IgD-negative memory B cell (primary cell): ENCODE data around the gene CD44. TPM values are rescaled to one million over a fixed set of nuclear protein-coding genes. Genes with fewer than 3 reads are reported as not detected.

Experiments used
- H3K27ac Mint-ChIP-seq, 3 donors: one replicate each; pipeline ENCODE4 v1.8.0; 2020 to 2022; ENCODE audit warnings: mild to moderate bottlenecking in 3 of 3, mixed read lengths in 3 of 3, moderate library complexity in 1 of 3
- H3K27me3 Mint-ChIP-seq: one replicate; pipeline ENCODE4 v1.8.0; 2021; ENCODE audit warnings: mixed read lengths
- H3K36me3 Mint-ChIP-seq: one replicate; pipeline ENCODE4 v1.8.0; 2020; ENCODE audit warnings: mild to moderate bottlenecking, mixed read lengths
- H3K4me1 Mint-ChIP-seq, 3 donors: one replicate each; pipeline ENCODE4 v1.8.0; 2020 to 2022; ENCODE audit warnings: mixed read lengths in 3 of 3, mild to moderate bottlenecking in 1 of 3
- H3K4me3 Mint-ChIP-seq, 4 donors: one replicate each; pipeline ENCODE4 v1.8.0; 2020 to 2022; ENCODE audit warnings: mild to moderate bottlenecking in 4 of 4, mixed read lengths in 4 of 4, moderate library complexity in 3 of 4
- H3K9me3 Mint-ChIP-seq, 3 donors: one replicate each; pipeline ENCODE4 v1.8.0; 2020 to 2021; ENCODE audit warnings: mixed read lengths in 3 of 3, mild to moderate bottlenecking in 1 of 3
- polyA plus RNA-seq: library from polyadenylated mRNA; unstranded; fragments of 300-500 nt; fragmentation: Illumina TruSeq; gene quantifications from one replicate; pipeline ENCODE4 v1.2.3, GENCODE V29; 2021

Gene CD44
- polyA plus RNA-seq, 1 donor from 2014 or later = 176 TPM

DNA sequence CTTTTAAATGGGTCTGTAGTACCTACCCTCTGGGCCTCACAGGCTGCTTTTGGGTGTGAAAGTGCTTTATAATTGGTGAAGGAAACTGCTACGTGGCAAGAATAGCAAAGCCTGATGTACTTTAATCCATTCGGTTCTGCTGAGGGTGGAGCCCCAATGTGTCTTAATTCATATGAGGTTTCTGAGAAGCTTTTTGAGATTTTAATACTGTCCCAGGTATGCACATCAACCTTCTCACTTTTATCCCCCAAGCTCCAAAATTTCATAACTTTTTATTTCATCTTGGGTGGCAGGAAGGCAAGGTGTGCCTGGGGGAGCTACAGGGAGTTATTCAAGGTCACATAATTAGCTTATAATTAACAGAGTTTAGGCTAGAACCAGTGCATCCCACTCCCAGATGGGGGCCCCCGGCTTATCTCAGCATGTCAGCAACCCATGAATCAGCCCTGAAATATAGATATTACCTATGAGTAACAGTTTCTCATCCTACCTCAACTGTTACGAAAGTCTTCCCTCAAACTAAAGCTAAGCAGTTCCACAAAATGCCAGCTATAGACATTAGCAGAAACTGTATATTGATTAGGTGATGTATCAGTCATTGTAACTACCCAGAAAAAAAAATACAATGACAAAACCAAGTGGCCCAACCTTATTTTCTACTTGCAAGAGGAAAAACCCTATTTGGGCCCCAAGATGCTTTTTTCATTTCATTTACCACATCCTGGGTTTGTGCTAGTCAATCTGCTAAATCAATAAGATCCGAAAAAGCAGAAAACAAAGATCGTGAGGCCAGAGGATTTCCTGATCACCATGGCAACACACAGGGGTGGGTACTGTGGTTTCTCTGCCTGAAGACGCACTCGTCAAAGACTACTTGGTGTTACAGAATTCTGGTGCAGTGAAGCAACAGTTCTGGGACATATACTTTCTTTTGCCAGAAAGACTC, 26.7 kb downstream of the CD44 start:
- Mint-ChIP-seq H3K4me1 (peaks cover 63 to 94% (median 86%) of the 10 kb centered on the region in 3 donors), H3K4me3 (peak overlapping the region; percentile 73 to 94 (median 82)), H3K36me3 (peaks cover 3% of the 10 kb centered on the region), H3K27ac (peak overlapping the region; percentile 91 to 100 (median 97)), H3K27me3 (no peaks in the 10 kb centered on the region), H3K9me3 (no peaks in the 10 kb centered on the region)

DNA sequence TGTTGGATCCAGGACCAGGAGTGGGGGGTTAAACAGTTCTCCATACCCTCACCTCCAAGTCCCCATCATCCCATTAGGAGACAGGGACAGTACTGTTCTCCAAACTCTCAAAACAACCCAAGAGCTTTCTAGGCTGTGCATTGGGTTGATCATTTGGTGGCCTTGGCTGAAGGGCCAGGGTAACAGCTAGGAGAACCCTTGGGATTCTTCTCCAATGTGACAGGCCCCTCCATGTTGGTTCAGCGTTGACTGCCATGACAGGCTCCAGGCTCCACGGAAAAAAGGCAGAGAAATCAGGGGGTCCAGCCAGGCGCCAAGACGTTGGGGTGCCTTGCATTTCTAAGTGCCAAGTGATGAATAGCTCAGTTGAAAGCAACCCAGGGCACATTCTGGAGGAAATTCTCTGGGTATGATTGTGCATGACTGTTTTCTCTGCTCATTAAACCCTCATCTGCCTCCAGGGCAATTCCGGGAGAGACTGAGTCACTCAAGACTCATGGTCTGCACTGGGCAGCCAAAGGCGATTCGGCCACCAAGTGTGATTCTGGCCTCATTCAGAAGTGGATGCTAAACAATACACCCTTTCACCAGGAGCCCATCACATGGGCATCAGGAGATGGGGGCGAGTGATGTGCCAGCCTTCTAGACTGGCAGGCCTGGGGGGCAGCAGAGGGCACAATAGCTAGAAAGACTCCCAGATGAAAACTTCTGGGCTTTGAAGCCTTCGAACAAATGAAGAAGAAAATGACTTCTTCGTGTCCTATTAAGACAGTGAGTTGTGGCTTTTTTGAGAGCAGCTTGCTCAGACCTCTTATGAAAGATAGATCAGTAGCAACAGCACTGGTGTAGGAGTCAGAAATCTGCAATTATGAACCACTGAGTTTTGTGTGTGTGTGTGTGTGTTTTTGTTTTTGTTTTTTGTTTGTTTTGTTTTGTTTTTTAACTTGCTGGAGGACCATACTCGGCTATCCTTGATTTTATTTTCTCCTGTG, 27.7 kb downstream of the CD44 start:
- Mint-ChIP-seq H3K4me1 (peaks cover 61 to 93% (median 84%) of the 10 kb centered on the region in 3 donors), H3K4me3 (peak overlapping the region; percentile 73 to 94 (median 82)), H3K9me3 (no peaks in the 10 kb centered on the region), H3K36me3 (peaks cover 4% of the 10 kb centered on the region), H3K27me3 (no peaks in the 10 kb centered on the region), H3K27ac (peak overlapping the region; percentile 91 to 100 (median 97))

DNA sequence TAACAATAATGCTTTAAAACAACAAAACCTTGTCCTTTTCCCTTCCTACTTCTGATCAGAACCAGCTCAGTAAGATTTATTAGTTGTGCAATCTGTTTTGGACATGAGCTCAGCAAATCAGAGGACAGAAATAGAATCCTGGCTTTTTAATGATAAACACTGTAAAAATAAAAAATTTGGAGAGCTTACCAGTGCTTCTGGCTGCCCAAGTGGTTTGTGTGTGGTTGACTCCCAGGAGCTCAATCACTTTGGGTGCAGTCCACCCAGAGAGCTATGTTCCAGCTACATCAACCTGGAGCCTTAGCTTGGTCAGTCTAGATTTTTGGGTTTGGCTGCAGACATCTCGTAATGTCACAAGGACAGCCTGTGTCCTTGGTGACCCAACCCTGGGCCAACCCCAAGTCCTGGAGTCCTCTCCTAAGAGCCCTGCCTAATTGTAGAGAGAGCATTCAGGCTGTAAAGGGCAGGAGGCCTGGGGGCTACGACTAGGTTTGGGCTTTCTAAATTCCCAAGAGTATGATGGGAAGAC, 28.5 kb downstream of the CD44 start:
- peaks cover 8% of the 10 kb centered on the region for H3K36me3 Mint-ChIP-seq

DNA sequence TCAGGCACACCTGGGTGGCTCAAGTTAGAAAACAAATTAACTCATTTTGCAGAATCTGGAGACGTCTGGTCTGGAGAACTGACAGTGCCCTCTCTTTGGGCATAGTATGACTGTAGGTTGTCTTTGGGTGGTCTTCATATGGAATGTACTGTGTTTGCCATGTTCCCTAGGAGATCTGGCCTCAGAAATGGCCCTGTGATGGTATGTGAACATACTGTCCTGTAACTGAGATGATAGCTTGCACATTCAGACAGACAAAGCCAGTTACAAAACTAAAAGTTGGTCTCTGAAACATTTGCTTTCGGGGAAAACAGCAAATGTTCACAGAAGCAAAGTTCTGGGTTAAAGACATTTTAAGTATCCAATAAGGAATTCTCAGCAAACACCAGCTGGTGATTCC, 29.7 kb downstream of the CD44 start:
- Mint-ChIP-seq H3K27me3 (no peaks in the 10 kb centered on the region), H3K4me1 (peaks cover 60 to 93% (median 82%) of the 10 kb centered on the region in 3 donors), H3K27ac (peak overlapping the region; percentile 91 to 97 (median 94)), H3K9me3 (peaks cover 0 to 1% (median 0%) of the 10 kb centered on the region in 3 donors), H3K36me3 (peaks cover 12% of the 10 kb centered on the region), H3K4me3 (peak overlapping the region in 3 of 4 donors; percentile 66 to 78 (median 72))

More for the DNA sequence above, 28.5 kb downstream of the CD44 start:
- Mint-ChIP-seq H3K4me1 (peaks cover 60 to 93% (median 82%) of the 10 kb centered on the region in 3 donors), H3K4me3 (peak overlapping the region in 3 of 4 donors; percentile 78 to 94 (median 78)), H3K27me3 (no peaks in the 10 kb centered on the region), H3K27ac (peak overlapping the region; percentile 91 to 100 (median 97)), H3K9me3 (peaks cover 0 to 1% (median 0%) of the 10 kb centered on the region in 3 donors)

DNA sequence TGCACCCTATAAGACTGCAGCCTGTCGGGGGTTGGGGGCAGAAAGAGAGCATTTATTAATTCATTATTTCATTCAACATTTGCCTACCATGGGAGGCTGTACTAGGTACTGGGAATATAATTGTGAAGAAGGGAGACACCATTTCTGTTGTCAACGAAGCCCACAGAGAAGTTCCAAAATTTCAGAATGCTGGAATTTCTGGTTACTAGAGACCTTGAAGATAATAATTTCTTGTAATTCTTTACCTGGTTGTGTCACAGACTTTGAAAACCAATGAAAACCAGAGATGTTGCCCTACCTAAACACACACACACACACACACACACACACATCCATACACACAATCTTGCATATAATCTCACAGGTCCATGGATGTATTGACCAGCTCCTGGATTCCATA, 30.1 kb downstream of the CD44 start:
- H3K9me3 Mint-ChIP-seq = peaks cover 0 to 1% (median 0%) of the 10 kb centered on the region in 3 donors
- peaks cover 60 to 93% (median 82%) of the 10 kb centered on the region in 3 donors for H3K4me1 Mint-ChIP-seq
- H3K4me3 Mint-ChIP-seq = peak overlapping the region in 2 of 4 donors; percentile 33 to 46

DNA sequence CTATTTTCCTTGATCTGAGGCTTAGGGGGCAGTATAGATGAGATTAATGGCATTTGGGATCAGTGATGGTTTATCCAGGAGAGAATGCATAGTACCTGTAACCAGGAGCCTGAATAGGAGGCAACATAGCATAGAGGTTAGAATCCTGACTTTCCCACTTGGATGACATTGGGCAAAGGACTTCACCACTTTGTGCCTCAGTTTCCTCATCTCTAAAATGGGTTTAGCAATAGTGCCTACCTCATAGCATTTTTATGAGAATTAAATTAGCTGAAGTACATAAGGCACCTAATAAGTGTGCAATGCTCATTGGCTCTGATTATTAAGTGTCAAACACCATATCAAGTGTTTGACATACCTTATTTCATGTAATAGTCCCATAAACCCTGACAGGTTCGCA, 30.8 kb downstream of the CD44 start:
- H3K4me3 Mint-ChIP-seq = peak overlapping the region in 1 of 4 donors; percentile 43
- H3K27me3 Mint-ChIP-seq = no peaks in the 10 kb centered on the region
- peaks cover 0 to 1% (median 0%) of the 10 kb centered on the region in 3 donors for H3K9me3 Mint-ChIP-seq
- H3K27ac Mint-ChIP-seq = peak overlapping the region in 2 of 3 donors; percentile 91 to 97
- peaks cover 12% of the 10 kb centered on the region for H3K36me3 Mint-ChIP-seq
- peaks cover 62 to 93% (median 82%) of the 10 kb centered on the region in 3 donors for H3K4me1 Mint-ChIP-seq

More for the DNA sequence above, 30.1 kb downstream of the CD44 start:
- H3K36me3 Mint-ChIP-seq = peaks cover 13% of the 10 kb centered on the region
- peak overlapping the region; percentile 91 to 97 (median 94) for H3K27ac Mint-ChIP-seq
- H3K27me3 Mint-ChIP-seq = no peaks in the 10 kb centered on the region

DNA sequence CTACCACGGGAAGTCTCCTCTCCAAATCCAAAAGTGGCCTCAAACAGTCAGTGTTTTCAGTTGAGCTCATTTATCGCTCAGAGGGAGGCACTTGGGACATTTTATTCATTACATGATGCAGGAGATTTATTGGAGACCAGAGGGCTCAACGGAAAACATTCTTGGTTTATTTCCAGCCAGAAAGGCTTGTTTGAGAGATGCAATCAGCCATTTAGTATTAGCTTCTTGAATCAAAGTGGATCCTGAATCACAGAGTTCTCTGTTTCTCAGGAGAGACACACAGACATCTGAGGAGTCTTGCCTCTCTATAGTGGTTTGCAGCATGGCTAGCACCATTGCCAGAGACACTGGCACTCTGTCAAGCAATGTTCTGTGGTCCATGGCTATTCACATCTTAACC, 31.5 kb downstream of the CD44 start:
- H3K9me3 Mint-ChIP-seq = peaks cover 0 to 1% (median 0%) of the 10 kb centered on the region in 3 donors
- peak overlapping the region in 2 of 3 donors; percentile 11 to 75 for H3K27ac Mint-ChIP-seq
- H3K4me3 Mint-ChIP-seq = peak overlapping the region in 1 of 4 donors; percentile 13
- H3K27me3 Mint-ChIP-seq = no peaks in the 10 kb centered on the region
- peaks cover 69 to 93% (median 86%) of the 10 kb centered on the region in 3 donors for H3K4me1 Mint-ChIP-seq
- peaks cover 14% of the 10 kb centered on the region for H3K36me3 Mint-ChIP-seq

DNA sequence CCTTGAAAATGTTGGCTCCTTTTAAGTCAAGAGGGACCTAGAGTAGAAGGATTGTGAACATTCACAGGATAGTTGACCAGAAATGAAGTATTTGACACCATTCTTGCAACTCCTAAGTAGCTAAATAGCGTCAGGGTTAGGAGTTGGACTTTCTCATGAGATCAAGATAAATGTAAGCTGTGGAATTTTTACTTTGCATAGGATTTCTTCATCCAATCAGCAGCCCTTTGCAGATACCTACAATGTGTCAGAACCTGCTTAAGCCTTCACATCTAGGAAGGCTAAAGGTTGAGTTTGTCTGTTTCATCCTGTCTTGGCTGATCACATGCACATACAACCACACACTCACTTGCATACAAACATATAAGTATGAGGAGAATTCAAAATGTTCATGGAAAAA, 32.3 kb downstream of the CD44 start:
- H3K27me3 Mint-ChIP-seq = no peaks in the 10 kb centered on the region
- H3K36me3 Mint-ChIP-seq = peaks cover 14% of the 10 kb centered on the region
- peaks cover 0 to 1% (median 0%) of the 10 kb centered on the region in 3 donors for H3K9me3 Mint-ChIP-seq
- peak overlapping the region in 3 of 4 donors; percentile 13 to 95 (median 33) for H3K4me3 Mint-ChIP-seq
- H3K27ac Mint-ChIP-seq = peak overlapping the region in 2 of 3 donors; percentile 72 to 75
- H3K4me1 Mint-ChIP-seq = peaks cover 63 to 88% (median 79%) of the 10 kb centered on the region in 3 donors

DNA sequence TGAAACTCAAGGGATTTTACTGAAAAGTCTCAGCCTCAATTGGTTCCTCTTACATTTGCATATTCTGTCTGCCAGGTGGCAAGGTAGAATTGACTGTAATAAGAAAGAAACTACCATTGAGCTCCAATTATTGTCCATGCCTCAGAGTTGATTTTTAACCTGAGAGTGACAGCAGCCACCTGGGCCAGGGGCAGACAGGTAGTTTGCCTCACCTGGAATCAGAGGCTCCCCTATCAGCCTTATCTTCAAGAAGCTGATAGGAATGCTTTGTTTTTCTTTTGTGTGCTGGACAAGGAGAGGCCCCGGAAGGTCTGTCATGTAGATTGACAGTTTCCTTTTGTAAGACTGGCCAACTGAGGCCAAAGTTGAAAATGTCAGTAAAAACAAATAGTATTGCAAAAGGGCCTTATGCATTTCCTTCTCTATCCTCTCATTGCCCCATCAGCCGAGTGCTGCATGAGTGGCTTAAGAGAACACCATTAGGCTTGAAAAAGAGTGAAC, 34.1 kb downstream of the CD44 start:
- Mint-ChIP-seq H3K36me3 (peaks cover 16% of the 10 kb centered on the region), H3K27me3 (no peaks in the 10 kb centered on the region), H3K4me1 (peaks cover 52 to 75% (median 63%) of the 10 kb centered on the region in 3 donors), H3K27ac (peak overlapping the region; percentile 75 to 99 (median 79)), H3K4me3 (peak overlapping the region; percentile 58 to 95 (median 82)), H3K9me3 (peaks cover 0 to 1% (median 0%) of the 10 kb centered on the region in 3 donors)

DNA sequence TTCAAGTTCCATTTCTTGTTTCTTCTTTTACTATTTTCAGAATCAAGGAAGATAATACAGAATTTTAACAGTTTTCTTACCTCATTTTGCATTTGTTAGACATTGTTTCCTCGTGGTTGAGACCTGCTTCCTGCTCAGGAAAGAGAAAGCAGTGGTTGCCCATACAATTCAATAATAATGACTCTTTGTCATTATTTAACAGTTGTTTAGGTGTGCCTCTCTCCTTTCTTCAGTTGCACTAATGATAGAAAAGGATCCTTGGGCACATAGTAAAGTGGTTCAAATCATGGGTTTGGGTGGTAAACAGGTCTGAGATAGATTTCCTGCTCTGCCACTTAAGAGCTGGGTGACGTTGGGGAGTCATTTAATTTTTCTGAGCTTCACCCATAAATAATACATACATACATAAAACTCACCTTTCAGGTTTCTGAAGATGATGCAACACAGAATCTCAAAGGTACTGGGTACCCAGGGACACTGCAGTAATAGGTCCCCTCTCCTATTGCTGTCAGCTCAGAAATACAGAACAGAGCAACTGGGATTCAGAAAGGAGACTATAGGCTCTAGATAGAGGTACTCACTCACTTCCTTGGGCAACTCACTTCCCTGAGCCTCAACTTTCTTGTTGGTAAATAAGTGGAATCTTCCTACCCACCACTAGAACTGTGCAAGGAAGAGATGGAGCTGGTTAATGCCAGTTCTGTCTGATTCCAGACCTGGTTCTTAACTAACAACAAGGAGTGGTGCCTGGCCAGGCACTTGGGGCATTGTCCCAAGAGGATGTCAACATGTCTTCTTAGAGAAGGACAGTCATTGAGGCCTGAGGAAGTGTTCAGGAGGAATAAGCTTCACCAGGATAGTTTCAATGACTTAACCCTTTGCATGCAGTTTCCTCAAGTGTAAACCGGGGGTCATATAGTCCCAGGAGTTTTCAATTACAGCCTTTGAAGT, 34.9 kb downstream of the CD44 start:
- Mint-ChIP-seq H3K9me3 (peaks cover 0 to 1% (median 0%) of the 10 kb centered on the region in 3 donors), H3K4me3 (peak overlapping the region; percentile 4 to 95 (median 66)), H3K36me3 (peaks cover 17% of the 10 kb centered on the region)

DNA sequence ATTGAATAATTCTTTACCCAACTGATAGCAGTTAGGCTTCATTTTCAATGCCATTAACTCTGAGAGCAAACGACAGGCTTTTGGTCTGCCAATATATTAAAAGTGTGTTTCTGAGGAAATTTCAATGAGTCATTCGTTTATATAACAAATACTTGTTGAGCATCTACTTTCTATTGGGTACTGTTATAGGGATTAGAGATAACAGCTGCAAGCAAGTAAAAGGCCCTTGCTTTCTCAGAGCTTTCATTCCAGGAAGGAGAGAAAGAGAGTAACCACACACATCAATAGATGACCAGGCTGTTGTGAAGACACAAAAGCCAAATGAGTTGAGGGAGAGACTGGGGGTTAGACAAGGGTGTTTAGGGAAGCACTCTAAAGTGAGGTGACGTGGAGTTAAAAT, 35.7 kb downstream of the CD44 start:
- H3K27me3 Mint-ChIP-seq = no peaks in the 10 kb centered on the region

More for the DNA sequence above, 34.9 kb downstream of the CD44 start:
- Mint-ChIP-seq H3K27me3 (no peaks in the 10 kb centered on the region), H3K4me1 (peaks cover 49 to 71% (median 57%) of the 10 kb centered on the region in 3 donors), H3K27ac (peak overlapping the region; percentile 75 to 99 (median 79))

DNA sequence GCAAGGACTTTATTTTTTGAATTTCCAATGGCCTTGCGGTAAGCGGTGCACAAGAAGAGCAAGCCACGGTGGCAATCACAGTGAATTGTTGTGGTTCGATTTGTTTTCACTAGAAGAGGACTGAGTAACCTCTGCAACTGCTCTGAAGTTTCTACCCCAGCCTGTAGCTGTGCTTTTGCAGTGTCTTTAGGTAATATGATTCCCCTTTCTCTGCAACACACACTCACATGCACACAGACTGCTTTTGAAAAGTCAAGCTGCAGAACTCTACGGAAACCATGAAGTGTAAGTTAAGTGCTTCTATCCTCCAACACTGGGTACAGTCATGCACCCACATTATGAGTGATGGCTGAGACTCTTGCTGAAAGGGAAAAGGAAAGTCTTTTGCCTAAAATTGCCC, 38.4 kb downstream of the CD44 start:
- H3K4me1 Mint-ChIP-seq = peaks cover 51 to 66% (median 62%) of the 10 kb centered on the region in 3 donors
- H3K4me3 Mint-ChIP-seq = no peak overlapping the region
- no peaks in the 10 kb centered on the region for H3K9me3 Mint-ChIP-seq
- peaks cover 23% of the 10 kb centered on the region for H3K36me3 Mint-ChIP-seq
- H3K27ac Mint-ChIP-seq = no peak overlapping the region
- H3K27me3 Mint-ChIP-seq = no peaks in the 10 kb centered on the region

More for the DNA sequence above, 35.7 kb downstream of the CD44 start:
- peaks cover 53 to 69% (median 56%) of the 10 kb centered on the region in 3 donors for H3K4me1 Mint-ChIP-seq
- peak overlapping the region; percentile 75 to 99 (median 79) for H3K27ac Mint-ChIP-seq
- peaks cover 21% of the 10 kb centered on the region for H3K36me3 Mint-ChIP-seq
- peaks cover 0 to 1% (median 0%) of the 10 kb centered on the region in 3 donors for H3K9me3 Mint-ChIP-seq
- peak overlapping the region in 2 of 4 donors; percentile 21 to 95 for H3K4me3 Mint-ChIP-seq
